IMR-90 (cell line): ENCODE measurements around the gene ARHGEF4. TPM values are rescaled to one million over a fixed set of nuclear protein-coding genes. Genes with fewer than 3 reads are reported as not detected.

Experiments
- ATAC-seq: fragments of 200-7000 bp; cut with Tn5 transposase; 2 replicates; pipeline ENCODE4 v1.9.1; 2020; ENCODE audit warnings: low read depth, mild to moderate bottlenecking, moderate library complexity
- BruUV-seq: library from RNA; stranded (reverse); fragments of 400-500 nt; replicated peaks from 2 replicates; lab custom pipeline; 2021; lab: Mats Ljungman, UMichigan
- CTCF ChIA-PET: fragments of 300-600 bp; formaldehyde crosslinking; extraction: SDS; loops from one replicate; lab custom pipeline; 2021; ENCODE audit warnings: antibody characterized with exemption; lab: Yijun Ruan, JAX
- POLR2A ChIA-PET: fragments of 300-600 bp; sonication (Branson Sonifier 250); formaldehyde crosslinking; loops from one replicate; lab custom pipeline; 2022; ENCODE audit warnings: antibody characterized with exemption; ENCODE audit not compliant: unreplicated experiment; lab: Charles Lee
- DNase-seq: peaks from one replicate; pipeline ENCODE4 v3.0.0; 2013
- H2AFZ ChIP-seq: replicated peaks from 2 replicates; pipeline ENCODE3; 2013; ENCODE audit warnings: low read length, mild to moderate bottlenecking; ENCODE audit not compliant: poor library complexity
- H2AK5ac ChIP-seq: 2 replicates; pipeline ENCODE4 v1.6.1; 2013; ENCODE audit warnings: low read depth, low read length, inconsistent platforms
- H2AK9ac ChIP-seq: replicated peaks from 2 replicates; pipeline ENCODE3; 2013; ENCODE audit warnings: mild to moderate bottlenecking, low read depth, low read length, moderate library complexity; ENCODE audit not compliant: poor library complexity
- H2BK120ac ChIP-seq: 2 replicates; pipeline ENCODE4 v1.6.1; 2013; ENCODE audit warnings: low read depth, low read length, inconsistent platforms
- H2BK15ac ChIP-seq: 3 replicates; pipeline ENCODE4 v1.6.1; 2013; ENCODE audit warnings: low read depth, low read length, inconsistent platforms
- H2BK20ac ChIP-seq: 2 replicates; pipeline ENCODE4 v1.6.1; 2013; ENCODE audit warnings: low read depth, mild to moderate bottlenecking, inconsistent platforms, low read length, moderate library complexity
- H2BK5ac ChIP-seq: 2 replicates; pipeline ENCODE4 v1.6.1; 2013; ENCODE audit warnings: mild to moderate bottlenecking, low read depth, low read length, inconsistent platforms; ENCODE audit not compliant: poor library complexity, severe bottlenecking
- H3K14ac ChIP-seq: replicated peaks from 2 replicates; pipeline ENCODE4 v1.6.1; 2013; ENCODE audit warnings: low read depth, low read length, inconsistent platforms
- H3K18ac ChIP-seq: 2 replicates; pipeline ENCODE4 v1.6.1; 2013; ENCODE audit warnings: low read depth, low read length, control low read depth
- H3K23ac ChIP-seq: 2 replicates; pipeline ENCODE4 v1.6.1; 2013; ENCODE audit warnings: low read depth, low read length, inconsistent platforms
- H3K27ac ChIP-seq: 2 replicates; pipeline ENCODE4 v1.5.1; 2013; ENCODE audit warnings: mild to moderate bottlenecking, control low read depth, low read length; ENCODE audit not compliant: insufficient read depth
- H3K27me3 ChIP-seq: 2 replicates; pipeline ENCODE4 v1.6.1; 2013; ENCODE audit warnings: low read length; ENCODE audit not compliant: control insufficient read depth, insufficient read depth
- H3K36me3 ChIP-seq: 2 replicates; pipeline ENCODE4 v1.6.1; 2013; ENCODE audit warnings: low read length, mixed read lengths; ENCODE audit not compliant: control insufficient read depth, insufficient read depth
- H3K4ac ChIP-seq: 2 replicates; pipeline ENCODE4 v1.6.1; 2013; ENCODE audit warnings: low read depth, low read length, inconsistent platforms
- H3K4me1 ChIP-seq: 2 replicates; pipeline ENCODE4 v1.6.1; 2013; ENCODE audit warnings: low read length, mixed read lengths; ENCODE audit not compliant: control insufficient read depth, insufficient read depth
- H3K4me2 ChIP-seq: 2 replicates; pipeline ENCODE4 v1.6.1; 2013; ENCODE audit warnings: low read depth, mild to moderate bottlenecking, control low read depth, low read length, moderate library complexity
- H3K4me3 ChIP-seq: 2 replicates; pipeline ENCODE4 v1.5.1; 2013; ENCODE audit warnings: low read depth, mild to moderate bottlenecking, control low read depth, low read length, moderate library complexity; ENCODE audit not compliant: insufficient read depth
- H3K56ac ChIP-seq: 2 replicates; pipeline ENCODE4 v1.6.1; 2013; ENCODE audit warnings: low read length, inconsistent platforms; ENCODE audit not compliant: insufficient read depth; ENCODE audit errors: extremely low read depth
- H3K79me1 ChIP-seq, 2 experiments: 2 replicates each; pipeline ENCODE4 v1.6.1; 2013; ENCODE audit warnings: low read length in 2 of 2, inconsistent platforms in 1 of 2, low read depth in 1 of 2
- H3K9ac ChIP-seq: 2 replicates; pipeline ENCODE4 v1.6.1; 2013; ENCODE audit warnings: low read depth, low read length, control low read depth
- H3K9me1 ChIP-seq: 2 replicates; pipeline ENCODE4 v1.6.1; 2013; ENCODE audit warnings: low read length, inconsistent platforms; ENCODE audit not compliant: insufficient read depth
- H3K9me3 ChIP-seq: 2 replicates; pipeline ENCODE4 v1.6.1; 2013; ENCODE audit warnings: low read length; ENCODE audit not compliant: control insufficient read depth, insufficient read depth
- H4K20me1 ChIP-seq: 2 replicates; pipeline ENCODE4 v1.6.1; 2013; ENCODE audit warnings: low read length, inconsistent platforms; ENCODE audit not compliant: insufficient read depth
- H4K5ac ChIP-seq: 2 replicates; pipeline ENCODE4 v1.6.1; 2013; ENCODE audit warnings: mild to moderate bottlenecking, low read depth, low read length, control low read depth
- H4K8ac ChIP-seq, 2 experiments: 2 replicates each; pipeline ENCODE4 v1.6.1; 2013; ENCODE audit warnings: low read depth in 2 of 2, low read length in 2 of 2, control low read depth in 1 of 2, inconsistent platforms in 1 of 2
- H4K91ac ChIP-seq: 2 replicates; pipeline ENCODE4 v1.6.1; 2013; ENCODE audit warnings: low read depth, low read length, inconsistent platforms; ENCODE audit not compliant: insufficient read depth
- BHLHE40 ChIP-seq: fragments of 150-350 bp; IDR thresholded peaks from 2 replicates; pipeline ENCODE4 v1.6.1; 2016; ENCODE audit warnings: mild to moderate bottlenecking, low read depth, low read length
- CEBPB ChIP-seq: IDR thresholded peaks from 2 replicates; pipeline ENCODE4 v1.6.1; 2012; ENCODE audit warnings: low read depth, low read length, improper control_type of control experiment
- CHD1 ChIP-seq: IDR thresholded peaks from 2 replicates; pipeline ENCODE4 v1.6.1; 2012; ENCODE audit warnings: low read depth, low read length, improper control_type of control experiment
- CTCF ChIP-seq: conservative IDR thresholded peaks from 2 replicates; pipeline ENCODE4 v1.5.1; 2012; ENCODE audit warnings: mild to moderate bottlenecking, low read depth, low read length, improper control_type of control experiment
- ELK1 ChIP-seq: fragments of 150-350 bp; IDR thresholded peaks from 2 replicates; pipeline ENCODE4 v1.6.1; 2016; ENCODE audit warnings: low read depth, mild to moderate bottlenecking, low read length, moderate library complexity, borderline replicate concordance
- FOS ChIP-seq: fragments of 150-350 bp; IDR thresholded peaks from 2 replicates; pipeline ENCODE4 v1.6.1; 2016; ENCODE audit warnings: low read depth, low read length
- MAZ ChIP-seq: IDR thresholded peaks from 2 replicates; pipeline ENCODE4 v1.6.1; 2012; ENCODE audit warnings: low read depth, mild to moderate bottlenecking, low read length, improper control_type of control experiment, moderate library complexity, borderline replicate concordance
- NFE2L2 ChIP-seq: fragments of 150-350 bp; IDR thresholded peaks from 2 replicates; pipeline ENCODE4 v1.6.1; 2016; ENCODE audit warnings: low read depth, mild to moderate bottlenecking, low read length
- POLR2A ChIP-seq: IDR thresholded peaks from 2 replicates; pipeline ENCODE4 v1.6.1; 2012; ENCODE audit warnings: mild to moderate bottlenecking, low read depth, low read length
- RAD21 ChIP-seq: IDR thresholded peaks from 2 replicates; pipeline ENCODE4 v1.6.1; 2012; ENCODE audit warnings: low read length, improper control_type of control experiment
- RFX5 ChIP-seq: IDR thresholded peaks from 2 replicates; pipeline ENCODE4 v1.8.0; 2012; ENCODE audit warnings: low read depth, mild to moderate bottlenecking, low read length, moderate library complexity
- SMC3 ChIP-seq: fragments of 150-350 bp; IDR thresholded peaks from 2 replicates; pipeline ENCODE4 v1.6.1; 2016; ENCODE audit warnings: low read depth, mild to moderate bottlenecking, antibody characterized with exemption, low read length, moderate library complexity
- USF2 ChIP-seq: fragments of 150-350 bp; IDR thresholded peaks from 2 replicates; pipeline ENCODE4 v1.6.1; 2017; ENCODE audit warnings: mild to moderate bottlenecking, antibody characterized with exemption, low read length, low read depth
- WGBS, 2 experiments: methylation state at CpG; one replicate each; pipeline versions ENCODE4 v1.1.5 to v1.1.7; 2013; ENCODE audit warnings: missing lambda C conversion rate in 2 of 2; ENCODE audit not compliant: insufficient read length in 1 of 2; ENCODE audit errors: extremely low coverage in 2 of 2; 5-methylcytosine and 5-hydroxymethylcytosine counted together
- dilution Hi-C: fragments of 300-500 bp; cut with HindIII; formaldehyde crosslinking; loops from one replicate; pipeline ENCODE4 v1.14.3; 2018; ENCODE audit warnings: low sequenced_read_pairs; ENCODE audit not compliant: unreplicated experiment
- in situ Hi-C: fragments of 300-500 bp; cut with MboI; formaldehyde crosslinking; loops from 3 replicates; pipeline ENCODE4 v1.14.3; 2019; ENCODE audit warnings: low sequenced_read_pairs, inconsistent platforms, mixed read lengths
- intact Hi-C: fragments of 100-400 bp; cut with micrococcal nuclease; formaldehyde crosslinking; loops from 2 replicates; pipeline ENCODE4 v1.10.0; 2022
- polyA plus RNA-seq, 3 experiments: library from polyadenylated mRNA; depleted of rRNA; stranded (reverse); fragments of >200 nt; gene quantifications; 2 replicates each; pipeline ENCODE4 v1.2.3, GENCODE V29; 2012; ENCODE audit warnings: low replicate concordance in 1 of 3
- total RNA-seq: library from RNA; depleted of rRNA; stranded (reverse); fragments of >200 nt; gene quantifications from 2 replicates; pipeline ENCODE4 v1.2.3, GENCODE V29; 2012

Gene ARHGEF4
- total and polyA plus RNA-seq, 2 of the 4 experiments (the other 2 are of a cell fraction) = 2.7 to 5.0 TPM

GRCh38 chr2:130928385-130928784, 91.7 kb downstream of the ARHGEF4 start:
- H3K18ac ChIP-seq = no peak overlapping the region
- no peaks in the 10 kb centered on the region for H3K9me1 ChIP-seq
- no peaks in the 10 kb centered on the region for H4K20me1 ChIP-seq
- ChIA-PET POLR2A (no interaction called here), CTCF (no interaction called here)
- H2BK15ac ChIP-seq = no peak overlapping the region
- no peaks in the 10 kb centered on the region for H3K79me1 ChIP-seq
- dilution Hi-C loops (no loop called here), in situ Hi-C loops (no loop called here), intact Hi-C loops (no loop called here)
- no peaks in the 10 kb centered on the region for H3K36me3 ChIP-seq
- H2BK5ac ChIP-seq = no peak overlapping the region
- no peak overlapping the region for H3K56ac ChIP-seq
- no peak overlapping the region for H3K4me3 ChIP-seq
- WGBS, 2 experiments = 40% methylated on average over 1 of the region's 4 CpGs; no CpG with 5 or more reads in 1 of the 2 experiments
- H3K27ac ChIP-seq = no peak overlapping the region
- H3K4me2 ChIP-seq = no peak overlapping the region
- H2AK9ac ChIP-seq = no peak overlapping the region
- H2BK120ac ChIP-seq = no peak overlapping the region
- H4K8ac ChIP-seq = no peak overlapping the region
- no peak overlapping the region for H2BK20ac ChIP-seq
- H4K5ac ChIP-seq = no peak overlapping the region
- H3K9me3 ChIP-seq = no peaks in the 10 kb centered on the region
- H4K91ac ChIP-seq = no peak overlapping the region
- BruUV-seq = no TSS peak
- H3K4me1 ChIP-seq = no peaks in the 10 kb centered on the region
- H3K4ac ChIP-seq = no peak overlapping the region
- no peak overlapping the region for H2AFZ ChIP-seq
- TF ChIP-seq SMC3 = no peak
- TF ChIP-seq FOS = no peak
- no peak for TF ChIP-seq CHD1
- TF ChIP-seq CTCF = no peak
- TF ChIP-seq ELK1 = no peak
- no peak for TF ChIP-seq BHLHE40
- TF ChIP-seq MAZ = no peak
- no peak for TF ChIP-seq POLR2A
- TF ChIP-seq CEBPB = no peak
- TF ChIP-seq RAD21 = no peak
- no peak for TF ChIP-seq NFE2L2
- no peak for TF ChIP-seq USF2
- no peak for TF ChIP-seq RFX5
- no peak overlapping the region for H3K14ac ChIP-seq
- H3K23ac ChIP-seq = no peak overlapping the region
- H3K27me3 ChIP-seq = no peaks in the 10 kb centered on the region; the same call in 1 of the 2 replicates
- no peak overlapping the region for H2AK5ac ChIP-seq
- ATAC-seq (no peak), DNase-seq (no peak)
- no peak overlapping the region for H3K9ac ChIP-seq
